ENCODE data around the gene SUPT3H. TPM values are rescaled to one million over a fixed set of nuclear protein-coding genes. Genes with fewer than 3 reads are reported as not detected.

Gene SUPT3H
- total and polyA plus RNA-seq, 2 of the 13 experiments (the other 11 are each of a cell fraction or from before 2014, with no cell fraction given): 11.9 to 36.1 TPM

DNA sequence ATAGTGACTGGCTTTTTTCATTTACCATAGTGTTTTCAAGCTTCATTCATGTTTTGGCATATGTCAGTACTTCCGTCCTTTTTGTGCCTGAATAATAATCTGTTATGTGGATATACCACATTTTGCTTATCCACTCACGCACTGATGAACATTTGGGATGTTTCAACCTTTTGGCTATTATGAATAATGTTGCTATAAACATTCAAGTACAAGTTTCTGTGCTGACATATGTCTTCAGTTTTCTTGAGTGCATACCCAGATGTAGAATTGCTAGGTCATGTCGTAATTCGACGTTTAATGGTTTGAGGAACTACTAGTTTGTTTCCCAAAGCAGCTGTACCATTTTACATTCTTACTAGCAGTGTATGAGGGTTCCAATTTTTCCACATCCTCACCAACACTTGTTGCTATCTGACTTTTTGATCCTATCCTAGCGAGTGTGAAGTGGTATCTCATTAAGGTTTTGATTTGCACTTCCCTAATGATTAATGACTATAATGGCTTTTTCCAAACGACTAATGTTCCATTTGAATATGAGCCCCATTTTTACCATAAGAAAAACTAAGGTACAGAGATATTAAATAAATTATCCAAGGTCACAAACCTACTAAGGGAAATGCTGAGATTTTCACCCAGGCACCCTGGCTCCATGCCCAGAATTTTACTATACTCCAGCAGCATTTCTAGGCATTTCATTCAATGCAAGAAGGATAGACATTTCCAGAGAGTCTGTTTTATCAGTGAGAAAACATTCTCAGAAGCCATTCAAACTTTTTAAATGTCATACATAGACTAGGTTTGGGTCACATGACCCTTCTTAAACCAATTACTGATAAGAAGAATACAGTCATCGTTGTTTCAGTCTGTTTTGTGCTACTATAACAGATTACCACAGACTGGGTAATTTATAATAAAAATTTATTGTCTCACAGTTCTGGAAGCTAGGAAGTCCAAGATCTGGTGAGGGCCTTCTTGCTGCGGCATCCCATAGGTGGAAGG is 120.7 kb downstream of the SUPT3H start (continued):
- no peak for TF ChIP-seq CREB1 (IDR thresholded peaks at IDR 0.05)
- no peak for TF ChIP-seq CREB1 (CRISPR knock-in tag; IDR thresholded peaks at IDR 0.05)
- no peak for TF ChIP-seq HOXA9 (CRISPR knock-in tag; IDR thresholded peaks at IDR 0.05; ENCODE audit: borderline replicate concordance)
- TF ChIP-seq ETV6 (CRISPR knock-in tag; conservative IDR thresholded peaks at IDR 0.05): no peak
- no peak for TF ChIP-seq ZNF350 (CRISPR knock-in tag; IDR thresholded peaks at IDR 0.05; ENCODE audit: borderline replicate concordance, low read depth)
- TF ChIP-seq DNMT3B (CRISPR knock-in tag; conservative IDR thresholded peaks at IDR 0.05): no peak
- TF ChIP-seq ZNF17 (CRISPR knock-in tag; IDR thresholded peaks at IDR 0.05): no peak

DNA sequence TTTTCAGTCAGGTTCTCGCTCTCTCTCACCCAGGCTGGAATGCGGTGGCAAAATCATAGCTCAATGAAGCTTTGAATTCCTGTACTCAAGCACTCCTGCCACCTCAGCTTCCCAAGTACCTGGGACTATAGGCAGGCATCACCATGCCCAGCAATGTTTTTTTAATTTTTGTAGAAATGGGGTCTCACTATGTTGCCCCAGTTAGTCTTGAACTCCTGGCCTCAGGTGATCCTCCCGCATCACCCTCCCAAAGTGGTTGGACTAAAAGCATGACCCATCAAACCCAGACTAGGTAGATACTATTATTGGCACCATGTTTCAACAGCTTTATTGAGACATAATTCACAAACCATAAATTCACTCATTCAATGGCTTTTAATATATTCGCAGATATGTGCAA is 122.3 kb downstream of the SUPT3H start:
- TF ChIP-seq, protein P1, sequence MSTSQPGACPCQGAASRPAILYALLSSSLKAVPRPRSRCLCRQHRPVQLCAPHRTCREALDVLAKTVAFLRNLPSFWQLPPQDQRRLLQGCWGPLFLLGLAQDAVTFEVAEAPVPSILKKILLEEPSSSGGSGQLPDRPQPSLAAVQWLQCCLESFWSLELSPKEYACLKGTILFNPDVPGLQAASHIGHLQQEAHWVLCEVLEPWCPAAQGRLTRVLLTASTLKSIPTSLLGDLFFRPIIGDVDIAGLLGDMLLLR (CRISPR knock-in tag; IDR thresholded peaks at IDR 0.05): no peak
- peak; percentile 62 for TF ChIP-seq ZNF121 (CRISPR knock-in tag; IDR thresholded peaks at IDR 0.05)
- Histone ChIP-seq H3K9me3 (ENCODE audit: low read length) (no peaks in the 10 kb centered on the region), H3K27ac (ENCODE audit: extremely low read length, insufficient read depth, low read length) (no peak overlapping the region), H3K27me3 (ENCODE audit: control insufficient read depth in 1 of 2, insufficient read depth in 2 of 2, low read length in 2 of 2) (no peaks in the 10 kb centered on the region), H4K20me1 (ENCODE audit: insufficient read depth, low read length) (no peaks in the 10 kb centered on the region), H2AFZ (ENCODE audit: low read length) (no peak overlapping the region), H3K79me2 (ENCODE audit: insufficient read depth, low read length) (no peaks in the 10 kb centered on the region), H3K9ac (ENCODE audit: insufficient read depth, low read depth, low read length) (no peak overlapping the region), H3K4me3 (replicated peaks in 1 of 3; ENCODE audit: insufficient read depth in 1 of 3, low read depth in 2 of 3, low read length in 3 of 3) (no peak overlapping the region), H3K4me2 (ENCODE audit: low read depth, low read length) (no peak overlapping the region), H3K36me3 (replicated peaks in 1 of 2; ENCODE audit: control insufficient read depth in 1 of 2, insufficient read depth in 2 of 2, low read length in 2 of 2) (no peaks in the 10 kb centered on the region), H3K4me1 (ENCODE audit: insufficient read depth, low read length) (peaks cover 10% of the 10 kb centered on the region)
- POLR2A ChIA-PET: no interaction called here
- WGBS (ENCODE audit: low lambda C conversion rate): over 99% methylated on average over 4 of the region's 4 CpGs
- DNase-seq (ENCODE audit: low spot score): no peak
- intact Hi-C loops (cut with micrococcal nuclease; ENCODE audit: unreplicated experiment): no loop called here
- no peak for FAIRE-seq
- CTCF ChIA-PET (ENCODE audit: low intra/inter-chr PET ratio, low total read pairs): no interaction called here
- no TSS peak for BruUV-seq (replicated peaks)
- in situ Hi-C loops (cut with HindIII; ENCODE audit: extremely low pct_ligation_motif_present, low pct_unique_long_range_greater_than_20kb): no loop called here
- no peak for ATAC-seq

Data from HepG2 (cell line).